D721Med (cell line): ENCODE results near the gene RASSF8.

Experiments
- DNase-seq: peaks from one replicate; pipeline ENCODE4 v3.0.0; 2011; ENCODE audit warnings: low spot score; ENCODE audit not compliant: insufficient read length
- FAIRE-seq: peaks from 2 replicates; lab custom pipeline; 2011; peaks lifted over from hg19 to GRCh38; lab: Jason Lieb, UNC
- TF ChIP-seq, protein P1 (sequence below): IDR thresholded peaks from 2 replicates; pipeline ENCODE4 v1.5.1; 2012; ENCODE audit warnings: mild to moderate bottlenecking, control low read depth; ENCODE audit not compliant: insufficient read depth; ENCODE audit errors: missing control alignments

The RASSF8 gene

DNA sequence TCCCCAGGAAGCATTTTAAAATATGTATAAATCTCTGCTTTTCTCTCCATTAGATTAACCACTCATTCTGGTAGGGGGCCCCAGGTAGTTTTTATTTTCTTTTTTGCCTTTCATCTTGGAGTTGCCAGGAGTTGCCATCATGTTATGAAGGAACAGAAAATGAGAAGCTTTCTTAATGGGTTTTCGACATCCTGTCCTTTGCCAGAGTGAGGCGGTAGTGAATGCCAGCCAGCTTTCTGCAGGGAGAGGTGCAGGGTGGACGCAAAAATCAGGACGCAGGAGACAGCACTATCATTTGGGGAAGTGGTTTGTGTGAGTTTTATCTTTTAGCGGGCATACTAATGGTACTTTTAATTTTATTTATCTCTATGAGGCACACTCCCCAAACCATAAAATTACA lies 1.7 kb downstream of the RASSF8 start:
- TF ChIP-seq, protein P1, sequence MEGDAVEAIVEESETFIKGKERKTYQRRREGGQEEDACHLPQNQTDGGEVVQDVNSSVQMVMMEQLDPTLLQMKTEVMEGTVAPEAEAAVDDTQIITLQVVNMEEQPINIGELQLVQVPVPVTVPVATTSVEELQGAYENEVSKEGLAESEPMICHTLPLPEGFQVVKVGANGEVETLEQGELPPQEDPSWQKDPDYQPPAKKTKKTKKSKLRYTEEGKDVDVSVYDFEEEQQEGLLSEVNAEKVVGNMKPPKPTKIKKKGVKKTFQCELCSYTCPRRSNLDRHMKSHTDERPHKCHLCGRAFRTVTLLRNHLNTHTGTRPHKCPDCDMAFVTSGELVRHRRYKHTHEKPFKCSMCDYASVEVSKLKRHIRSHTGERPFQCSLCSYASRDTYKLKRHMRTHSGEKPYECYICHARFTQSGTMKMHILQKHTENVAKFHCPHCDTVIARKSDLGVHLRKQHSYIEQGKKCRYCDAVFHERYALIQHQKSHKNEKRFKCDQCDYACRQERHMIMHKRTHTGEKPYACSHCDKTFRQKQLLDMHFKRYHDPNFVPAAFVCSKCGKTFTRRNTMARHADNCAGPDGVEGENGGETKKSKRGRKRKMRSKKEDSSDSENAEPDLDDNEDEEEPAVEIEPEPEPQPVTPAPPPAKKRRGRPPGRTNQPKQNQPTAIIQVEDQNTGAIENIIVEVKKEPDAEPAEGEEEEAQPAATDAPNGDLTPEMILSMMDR = peak; percentile 45
- DNase-seq (no peak), FAIRE-seq (no peak)

DNA sequence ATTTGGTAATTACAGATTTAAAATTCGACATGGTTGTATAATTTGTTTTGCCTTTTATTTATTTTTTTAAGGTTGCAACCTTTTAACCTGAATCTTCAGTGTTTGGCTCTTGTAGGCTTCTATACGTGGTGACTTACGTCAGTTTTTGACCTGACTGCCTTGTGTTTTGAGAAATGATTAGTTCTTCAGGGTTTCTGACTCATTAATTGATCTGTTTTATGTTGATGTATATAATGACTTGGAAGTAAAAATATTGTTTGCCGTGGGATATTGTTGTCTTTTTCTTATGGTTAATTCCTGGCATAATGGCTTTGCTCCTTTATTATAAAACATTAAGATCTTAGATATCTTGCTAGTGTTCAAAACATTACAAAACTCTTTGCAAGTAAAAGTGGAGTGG lies 2.5 kb downstream of the RASSF8 start:
- no peak for FAIRE-seq

DNA sequence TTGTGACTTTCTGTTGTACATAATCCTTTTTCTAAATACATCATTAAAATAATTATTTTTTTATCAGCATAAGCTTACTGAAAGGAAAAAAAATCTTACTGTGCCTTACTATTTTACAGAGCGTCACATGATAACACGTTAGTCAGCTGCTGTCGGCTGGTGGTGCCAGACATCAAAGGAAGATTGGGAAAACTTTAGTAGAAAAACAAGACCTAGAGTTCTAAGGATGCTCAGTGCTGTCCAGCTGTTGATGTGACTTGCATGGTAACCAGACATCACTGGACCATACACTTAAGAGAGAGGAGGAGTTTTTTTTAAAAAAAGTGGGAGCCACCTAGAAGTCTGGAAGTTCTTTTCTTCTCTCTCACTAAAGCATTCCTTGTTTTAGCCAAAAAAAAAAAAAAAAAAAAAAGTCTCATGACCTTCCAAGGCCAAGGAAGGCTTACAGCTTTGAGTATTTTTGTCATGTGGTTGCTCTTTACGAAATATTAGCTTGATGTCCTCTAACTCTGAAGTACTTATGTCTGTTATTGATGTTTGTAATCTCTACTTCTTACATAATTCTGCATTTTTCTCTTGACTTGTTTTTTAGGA lies 4.5 kb downstream of the RASSF8 start:
- FAIRE-seq (no peak), DNase-seq (no peak)

More for the DNA sequence above, 2.5 kb downstream of the RASSF8 start:
- TF ChIP-seq, protein P1 = no peak
- no peak for DNase-seq

DNA sequence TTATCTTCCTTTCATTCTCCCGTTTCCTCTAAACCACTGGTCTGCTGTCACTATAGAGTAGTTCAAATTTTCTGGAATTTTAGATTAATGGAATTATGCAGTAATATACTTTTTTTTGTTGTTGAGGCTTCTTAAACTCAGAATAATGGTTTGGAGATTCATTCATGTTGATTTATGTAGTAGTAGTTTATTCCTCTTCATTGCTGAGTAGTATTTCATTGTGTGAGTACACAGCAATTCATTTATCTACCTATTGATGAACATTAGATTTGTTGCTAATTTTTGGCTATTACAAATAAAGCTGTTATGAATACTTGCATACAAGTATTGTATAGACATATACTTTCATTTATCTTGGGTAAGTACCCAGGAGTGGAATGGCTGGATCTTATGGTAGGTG lies 7.2 kb downstream of the RASSF8 start:
- TF ChIP-seq, protein P1 = no peak
- FAIRE-seq = no peak
- no peak for DNase-seq

More for the DNA sequence above, 4.5 kb downstream of the RASSF8 start:
- TF ChIP-seq, protein P1 = no peak

DNA sequence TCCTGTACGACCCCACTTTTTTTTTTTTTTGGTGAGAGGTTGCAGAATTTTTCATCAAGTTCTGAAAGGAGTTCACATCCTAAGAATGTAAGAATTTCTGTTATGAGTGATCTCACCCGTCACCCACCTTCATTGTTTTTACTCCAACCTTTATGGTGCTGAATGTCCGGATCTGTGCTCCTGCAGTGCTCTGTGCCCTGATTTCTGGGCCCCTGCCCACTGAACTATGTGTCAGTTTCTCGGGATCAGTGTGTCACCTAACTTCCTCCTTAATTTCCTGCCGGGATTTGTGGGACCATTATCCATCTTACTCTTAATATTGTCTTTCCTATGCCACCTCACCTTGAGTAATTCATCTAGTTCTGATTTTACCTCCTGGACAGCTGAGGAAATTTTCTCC lies 11.6 kb downstream of the RASSF8 start:
- DNase-seq (no peak), FAIRE-seq (no peak)
- TF ChIP-seq, protein P1 = no peak

DNA sequence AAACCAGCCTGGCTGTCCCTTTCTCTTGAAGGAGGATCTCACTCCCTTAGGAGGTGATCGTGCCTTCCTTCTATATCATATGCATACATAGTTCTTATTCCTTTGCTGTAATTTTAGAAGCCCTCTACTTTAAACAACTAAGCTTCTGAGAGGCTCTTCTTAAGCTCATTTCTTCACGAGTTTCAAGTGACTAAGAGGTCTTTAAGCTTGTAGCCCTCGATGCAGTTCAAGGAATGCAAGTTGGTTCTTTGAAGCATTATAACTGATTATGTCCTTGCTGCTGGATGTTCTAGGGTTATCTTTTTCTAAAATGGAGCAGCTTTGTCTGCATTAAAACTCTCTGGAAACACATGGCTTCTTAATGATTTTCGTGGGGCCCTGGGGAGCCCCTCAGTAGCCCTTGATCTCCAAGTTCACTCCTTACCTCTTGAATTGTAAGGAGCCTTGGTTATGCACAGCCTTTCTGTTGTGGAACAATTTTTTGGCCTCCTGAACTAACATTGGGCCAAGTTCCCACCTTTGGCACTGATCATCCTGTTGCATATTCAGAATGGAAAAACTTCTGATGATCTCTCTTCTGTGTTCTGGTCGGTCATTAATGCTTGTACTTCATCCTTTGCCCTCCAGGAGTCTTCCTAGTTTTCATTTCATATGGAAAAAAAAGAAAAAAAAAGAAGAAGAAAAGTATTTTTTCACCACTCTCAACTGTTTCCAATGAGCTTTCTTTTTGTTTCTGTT lies 12.6 kb downstream of the RASSF8 start:
- FAIRE-seq = no peak
- TF ChIP-seq, protein P1 = no peak
- DNase-seq = no peak

DNA sequence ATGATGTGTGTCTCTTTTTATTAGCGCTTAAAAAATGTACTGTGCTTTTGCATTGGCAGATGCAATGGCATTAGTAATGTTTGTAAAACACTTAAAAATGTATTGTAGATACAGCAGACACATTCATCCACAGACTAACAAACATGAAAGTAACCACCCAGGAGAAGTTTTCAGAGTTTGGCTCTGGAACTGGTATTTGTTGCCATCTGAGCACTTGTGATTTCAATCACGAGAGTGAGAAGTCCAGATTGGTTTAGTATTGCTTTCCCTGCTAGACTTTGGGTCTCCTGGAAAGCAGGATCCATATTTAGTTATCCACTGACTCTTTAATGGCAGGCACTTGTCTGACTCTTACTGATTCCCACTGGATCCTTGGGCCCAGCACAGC lies 13.2 kb downstream of the RASSF8 start:
- FAIRE-seq (no peak), DNase-seq (no peak)
- TF ChIP-seq, protein P1 = no peak
